CD4-positive, alpha-beta T cell treated with Interferon alpha-2 for 1 hour (primary cell): ENCODE measurements around the gene WDR20.

Source experiments
- DNase-seq, 2 donors: peaks; one replicate each; pipeline ENCODE4 v3.0.0-alpha.2; 2020 to 2022

Gene WDR20

DNA sequence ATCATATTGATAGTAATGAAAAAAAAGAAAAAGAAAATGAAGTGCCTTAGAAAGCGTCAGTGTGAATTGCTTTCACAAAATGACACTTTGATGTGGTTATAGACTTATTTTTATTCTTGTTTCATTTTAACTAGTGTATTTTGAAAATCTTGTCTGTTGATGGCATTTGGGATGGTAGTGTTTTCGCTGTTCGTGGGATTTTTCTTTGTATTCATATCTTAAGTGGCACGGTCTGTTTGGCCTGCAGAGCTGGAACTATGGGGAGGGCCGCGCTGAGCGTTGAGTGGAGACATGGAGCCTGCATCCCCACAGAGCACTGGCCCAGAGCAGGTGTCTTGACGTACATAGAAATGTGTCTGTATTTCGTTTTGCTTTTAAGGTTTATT, 61.6 kb downstream of the WDR20 start:
- DNase-seq = no peak

DNA sequence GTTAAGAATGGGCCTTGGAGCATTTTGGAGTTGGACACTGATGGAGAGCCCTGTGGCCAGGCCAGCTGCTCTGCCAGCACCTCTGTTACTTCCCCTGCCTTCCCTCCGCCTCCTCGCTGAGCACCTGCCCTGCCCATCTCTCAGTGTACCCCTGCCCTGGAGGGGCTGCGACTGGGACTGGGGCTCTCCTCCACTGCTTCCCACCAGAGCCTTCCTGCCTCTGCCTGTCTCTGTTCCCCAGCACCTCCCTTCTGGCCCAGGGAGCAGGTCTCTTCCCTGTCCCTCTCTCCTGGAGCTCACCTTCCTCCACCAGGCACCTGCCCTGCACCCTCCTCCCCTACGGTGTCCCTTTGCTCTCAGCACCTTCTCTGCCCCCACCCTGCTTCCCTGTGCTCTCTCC, 62.1 kb downstream of the WDR20 start:
- DNase-seq = no peak

DNA sequence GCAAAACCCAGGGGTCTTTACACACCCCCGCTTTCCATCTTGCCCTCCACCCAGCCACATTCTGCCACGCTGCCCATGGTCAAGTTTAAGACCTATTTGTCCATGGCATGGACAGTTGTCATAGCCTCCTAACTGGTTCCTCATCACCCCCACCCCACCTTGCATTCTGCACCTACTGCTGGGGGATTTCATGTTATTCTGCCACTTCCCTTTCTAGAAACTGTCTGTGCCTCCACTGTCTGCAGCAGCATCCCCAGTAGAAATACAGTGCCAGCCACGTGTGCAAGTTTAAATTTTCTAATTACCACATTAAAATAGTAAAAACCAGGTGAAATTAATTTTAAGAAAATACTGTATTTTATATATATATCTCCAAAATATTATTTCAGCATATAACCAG, 63.2 kb downstream of the WDR20 start:
- DNase-seq = no peak

DNA sequence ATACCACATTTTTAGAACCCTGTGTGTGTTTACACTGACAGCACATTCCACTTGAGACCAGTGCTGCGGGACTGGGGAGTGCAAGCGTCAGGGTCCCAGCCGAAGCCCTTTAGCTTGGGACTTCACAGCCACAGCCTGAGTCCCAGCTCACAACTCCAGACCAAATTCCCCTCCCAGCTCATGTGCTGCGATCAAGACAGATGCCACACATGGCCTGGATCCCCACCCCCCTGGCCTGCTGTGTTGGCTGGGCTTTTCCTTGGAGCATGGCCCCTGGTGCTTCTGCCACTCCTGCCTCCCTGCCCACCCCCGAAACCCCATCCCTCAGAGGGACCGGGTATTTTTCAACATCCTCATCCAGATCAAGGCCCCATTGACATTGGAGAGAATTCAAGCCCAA, 63.7 kb downstream of the WDR20 start:
- no peak for DNase-seq

DNA sequence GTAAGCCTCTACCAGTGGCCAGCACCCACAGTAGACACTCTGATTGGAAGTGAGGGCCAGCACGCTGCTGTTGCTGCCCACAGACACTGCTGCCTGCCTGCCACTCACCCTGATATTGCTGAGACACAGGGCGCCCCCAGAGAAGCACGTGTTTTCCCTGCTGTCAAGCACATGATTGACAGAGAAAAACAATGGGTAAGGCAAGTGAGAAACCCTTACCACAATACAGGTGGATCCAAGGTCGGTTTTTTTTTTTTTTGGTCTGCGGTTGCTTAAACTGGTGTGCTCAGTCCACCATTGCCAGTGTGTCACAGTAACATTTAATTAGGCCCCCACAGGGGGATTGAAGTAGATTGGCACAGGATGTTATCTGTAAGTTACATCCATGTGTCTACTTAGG, 65.9 kb downstream of the WDR20 start:
- DNase-seq = no peak

DNA sequence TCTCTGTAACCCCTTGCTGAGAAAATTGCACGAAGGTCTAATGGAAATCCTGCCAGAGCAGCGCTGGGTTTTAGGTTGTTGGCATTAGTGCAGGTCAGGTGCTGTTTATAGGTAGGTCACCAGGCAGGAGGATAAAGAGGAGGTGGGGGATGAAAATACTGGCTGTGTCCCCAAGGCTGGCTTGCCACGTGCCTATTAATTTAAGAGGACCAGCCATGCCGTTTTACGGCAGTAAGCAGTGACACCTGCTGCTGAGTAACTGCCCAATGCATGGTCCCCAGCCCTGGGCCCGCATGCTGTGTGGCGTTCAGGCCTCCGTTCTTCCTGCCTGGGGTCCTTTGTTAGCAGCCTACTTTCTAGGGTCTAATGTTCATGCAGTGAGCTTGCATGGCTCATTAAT, 67.2 kb downstream of the WDR20 start:
- no peak for DNase-seq

DNA sequence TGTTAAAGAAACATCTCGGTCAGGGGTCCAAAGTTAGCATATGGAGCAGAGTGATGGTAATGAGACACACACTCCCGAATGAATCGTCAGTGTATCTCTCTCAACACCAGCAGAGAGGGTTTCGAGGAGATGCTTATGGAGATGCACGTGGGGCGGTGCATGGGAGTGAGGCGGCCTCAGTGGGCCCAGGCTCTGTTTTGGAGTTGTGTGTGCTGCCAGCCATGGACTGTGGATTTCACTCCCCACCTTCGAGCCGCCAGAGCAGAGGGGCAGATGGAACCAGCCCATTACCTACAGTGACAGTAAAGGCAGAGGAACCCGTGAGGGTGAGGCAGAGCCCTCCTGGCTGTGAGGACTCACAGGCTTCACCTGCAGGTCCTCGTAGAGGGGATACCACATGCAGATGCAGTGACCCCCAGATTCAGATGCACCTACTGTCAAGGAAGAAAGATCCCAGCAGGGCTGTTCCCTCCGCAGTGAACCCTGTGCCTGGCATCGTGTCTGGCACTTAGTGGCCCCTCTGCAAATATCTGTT, 68.2 kb downstream of the WDR20 start:
- no peak for DNase-seq

DNA sequence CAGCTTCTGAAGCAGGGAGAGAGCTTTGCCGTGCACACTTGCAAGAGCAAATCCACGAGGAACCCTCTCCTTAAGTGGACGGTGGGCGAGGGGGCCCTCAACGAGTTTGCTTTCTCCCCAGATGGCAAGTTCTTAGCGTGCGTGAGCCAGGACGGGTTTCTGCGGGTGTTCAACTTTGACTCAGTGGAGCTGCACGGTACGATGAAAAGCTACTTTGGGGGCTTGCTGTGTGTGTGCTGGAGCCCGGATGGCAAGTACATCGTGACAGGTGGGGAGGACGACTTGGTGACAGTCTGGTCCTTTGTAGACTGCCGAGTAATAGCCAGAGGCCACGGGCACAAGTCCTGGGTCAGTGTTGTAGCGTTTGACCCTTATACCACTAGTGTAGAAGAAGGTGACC, 69.0 kb downstream of the WDR20 start:
- DNase-seq = no peak

DNA sequence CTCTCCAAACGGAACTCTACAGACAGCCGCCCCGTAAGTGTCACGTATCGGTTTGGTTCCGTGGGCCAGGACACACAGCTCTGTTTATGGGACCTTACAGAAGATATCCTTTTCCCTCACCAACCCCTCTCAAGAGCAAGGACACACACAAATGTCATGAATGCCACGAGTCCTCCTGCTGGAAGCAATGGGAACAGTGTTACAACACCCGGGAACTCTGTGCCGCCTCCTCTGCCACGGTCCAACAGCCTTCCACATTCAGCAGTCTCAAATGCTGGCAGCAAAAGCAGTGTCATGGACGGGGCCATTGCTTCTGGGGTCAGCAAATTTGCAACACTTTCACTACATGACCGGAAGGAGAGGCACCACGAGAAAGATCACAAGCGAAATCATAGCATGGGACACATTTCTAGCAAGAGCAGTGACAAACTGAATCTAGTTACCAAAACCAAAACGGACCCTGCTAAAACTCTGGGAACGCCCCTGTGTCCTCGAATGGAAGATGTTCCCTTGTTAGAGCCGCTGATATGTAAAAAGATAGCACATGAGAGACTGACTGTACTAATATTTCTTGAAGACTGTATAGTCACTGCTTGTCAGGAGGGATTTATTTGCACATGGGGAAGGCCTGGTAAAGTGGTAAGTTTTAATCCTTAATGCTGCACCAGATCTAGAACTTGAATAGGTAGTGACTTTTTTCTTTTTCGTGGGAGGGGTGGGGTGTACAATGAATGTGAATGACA, 69.7 kb downstream of the WDR20 start:
- DNase-seq = no peak

DNA sequence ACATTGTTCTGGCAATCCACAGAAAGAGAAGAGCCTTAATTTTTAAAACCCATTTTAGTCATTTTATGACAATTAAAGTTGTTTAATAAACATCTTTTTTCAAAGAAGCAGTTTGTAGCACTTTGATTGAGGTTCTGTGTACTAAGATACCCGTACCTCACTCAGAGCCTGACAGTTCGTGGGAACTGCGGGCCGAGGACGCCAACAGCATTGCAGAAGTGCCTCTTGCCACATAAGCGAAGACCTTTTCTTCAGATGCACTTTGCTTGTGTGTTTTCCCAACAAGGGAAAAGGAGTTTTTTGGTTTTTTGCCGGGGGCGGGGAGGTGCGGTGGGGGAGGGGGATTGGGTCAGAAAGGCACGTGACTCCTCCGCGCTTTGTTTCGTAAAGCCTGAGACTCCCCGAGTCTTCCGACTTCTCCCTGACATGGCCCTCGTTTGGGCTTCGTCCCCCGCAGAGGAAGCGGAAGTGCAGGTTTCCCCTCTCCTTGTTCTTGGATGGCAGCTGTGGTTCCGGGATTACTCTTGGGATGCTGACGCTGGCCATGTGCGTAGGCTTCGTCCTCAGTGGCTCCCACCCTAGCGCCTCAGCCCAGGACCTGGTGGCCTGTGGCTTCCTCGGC, 70.8 kb downstream of the WDR20 start:
- DNase-seq = no peak

DNA sequence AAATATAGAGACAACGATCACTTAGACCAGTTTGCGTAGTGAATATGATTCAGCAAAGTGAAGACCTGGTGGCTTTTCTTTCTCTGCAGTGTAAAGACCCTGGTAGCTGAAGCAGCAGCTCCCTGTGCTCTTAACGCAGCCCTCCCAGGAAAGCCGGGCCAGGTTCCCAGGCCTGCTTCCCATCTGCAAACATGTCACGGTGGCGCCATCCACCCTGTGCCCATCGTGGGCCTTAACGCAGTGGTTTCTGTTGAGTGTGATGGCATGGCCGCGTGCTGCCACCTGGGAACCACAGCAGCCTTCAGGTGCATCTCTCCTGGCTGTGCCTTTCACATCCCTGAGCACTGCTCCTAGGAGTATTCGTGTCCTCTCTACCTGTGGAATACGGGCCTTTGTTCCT, 71.5 kb downstream of the WDR20 start:
- DNase-seq = no peak

DNA sequence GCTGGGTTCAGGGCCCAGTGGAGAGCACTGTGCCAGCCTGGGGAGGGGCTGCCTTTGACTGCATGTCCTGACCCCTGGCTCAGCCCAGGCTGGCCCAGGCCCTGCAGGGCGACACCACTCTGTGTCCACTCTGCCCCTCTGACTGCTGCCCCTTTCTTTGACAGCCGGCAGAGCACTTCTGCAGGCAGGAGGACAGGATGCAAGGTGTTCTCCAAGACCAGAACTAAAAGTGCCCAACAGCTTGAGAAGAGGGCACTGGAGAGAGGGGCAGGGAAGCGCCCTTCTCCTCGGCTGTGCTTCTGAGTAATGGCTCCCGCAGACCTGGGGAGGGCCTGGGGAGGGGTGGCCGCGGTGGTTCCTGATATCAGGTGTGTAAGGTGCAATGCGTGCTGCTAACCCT, 72.7 kb downstream of the WDR20 start:
- DNase-seq = no peak

DNA sequence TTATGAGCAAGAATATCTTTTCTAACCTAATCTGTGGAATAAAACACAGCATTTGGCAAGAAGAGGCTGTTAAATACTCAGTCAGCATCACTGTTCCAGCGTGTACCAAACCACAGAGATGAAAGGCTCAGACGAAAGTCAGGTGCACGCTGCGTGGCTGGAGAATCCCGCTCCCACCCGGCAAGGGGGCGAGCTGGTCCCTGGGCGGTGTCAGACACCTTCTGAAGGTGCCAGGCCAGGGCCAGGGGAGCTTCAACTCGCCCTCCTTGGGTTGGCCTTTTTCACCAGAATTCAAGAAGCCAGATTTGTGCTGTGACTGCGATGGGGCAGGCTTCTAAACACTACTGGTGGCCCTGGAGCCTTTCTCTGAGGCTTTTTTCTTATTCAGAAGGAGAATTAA, 73.1 kb downstream of the WDR20 start:
- no peak for DNase-seq

DNA sequence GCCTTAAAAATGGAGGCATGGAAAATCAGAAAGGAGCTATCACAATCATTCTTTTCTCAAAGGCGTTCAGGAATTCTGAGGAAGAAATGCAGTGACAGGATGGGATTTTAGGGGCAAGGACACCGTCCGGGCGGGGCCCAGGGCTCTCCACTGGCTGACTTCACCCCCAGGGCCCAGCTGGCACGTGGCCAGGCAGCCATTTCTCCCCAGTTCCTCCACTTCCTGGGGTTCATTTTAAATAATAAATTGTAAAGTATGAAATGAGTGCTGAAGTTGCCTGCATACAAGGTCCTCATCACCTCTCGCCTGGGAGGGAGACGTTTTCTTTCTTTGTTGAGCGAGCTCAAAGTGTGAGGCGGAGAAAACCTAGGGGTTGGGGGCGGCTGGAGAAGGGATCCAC, 73.8 kb downstream of the WDR20 start:
- DNase-seq = no peak

DNA sequence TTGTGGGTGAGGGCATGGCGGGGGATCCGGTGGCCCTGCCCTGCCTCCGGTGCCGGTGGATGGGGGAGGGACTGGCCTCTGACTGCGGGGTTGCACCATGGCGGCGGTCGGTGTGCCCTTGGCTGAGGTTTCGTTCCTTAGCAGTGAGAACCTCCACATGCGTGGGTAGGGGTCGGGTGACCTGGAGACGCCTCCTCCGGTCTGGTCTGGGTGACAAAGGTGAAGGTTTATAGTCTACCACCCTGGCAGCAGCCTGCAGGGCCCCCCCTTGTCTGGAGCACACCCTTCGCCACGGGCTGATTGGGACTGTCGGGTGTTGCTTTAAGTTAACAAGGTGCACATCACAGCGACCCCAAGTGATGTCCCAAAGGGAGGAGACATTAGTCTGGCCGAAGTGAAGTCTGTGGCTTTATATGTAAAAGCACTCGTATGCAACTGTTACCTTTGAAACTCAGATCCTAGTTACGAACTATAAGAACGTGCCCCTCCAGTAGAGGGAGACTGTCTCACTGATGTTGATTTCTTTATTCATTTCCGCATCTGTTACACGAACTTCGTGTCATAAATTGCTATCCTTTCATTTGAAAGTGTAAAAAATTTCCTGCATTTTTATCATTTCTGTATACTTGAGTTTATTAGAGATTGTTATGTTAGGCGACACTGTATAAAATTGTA, 74.4 kb downstream of the WDR20 start:
- DNase-seq = no peak

DNA sequence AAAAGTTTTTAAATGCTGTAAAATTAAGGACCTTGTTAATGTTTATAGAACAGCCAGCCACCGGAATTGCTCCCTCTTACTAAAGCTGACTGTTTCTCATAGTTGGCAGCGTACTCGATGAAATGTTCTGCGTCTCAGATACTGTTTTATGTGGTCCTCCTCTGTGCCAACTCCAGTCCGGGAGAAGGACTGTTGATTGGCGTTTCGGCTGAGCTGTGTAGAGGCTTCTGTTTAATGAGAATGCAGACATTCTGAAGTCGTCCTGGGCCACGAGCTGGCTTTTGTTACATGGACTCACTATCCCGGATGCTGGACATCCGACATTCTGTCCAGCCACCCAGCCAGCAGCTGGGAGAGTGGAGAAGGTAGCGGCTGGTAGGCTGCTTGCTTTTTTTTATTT, 75.4 kb downstream of the WDR20 start:
- no peak for DNase-seq

DNA sequence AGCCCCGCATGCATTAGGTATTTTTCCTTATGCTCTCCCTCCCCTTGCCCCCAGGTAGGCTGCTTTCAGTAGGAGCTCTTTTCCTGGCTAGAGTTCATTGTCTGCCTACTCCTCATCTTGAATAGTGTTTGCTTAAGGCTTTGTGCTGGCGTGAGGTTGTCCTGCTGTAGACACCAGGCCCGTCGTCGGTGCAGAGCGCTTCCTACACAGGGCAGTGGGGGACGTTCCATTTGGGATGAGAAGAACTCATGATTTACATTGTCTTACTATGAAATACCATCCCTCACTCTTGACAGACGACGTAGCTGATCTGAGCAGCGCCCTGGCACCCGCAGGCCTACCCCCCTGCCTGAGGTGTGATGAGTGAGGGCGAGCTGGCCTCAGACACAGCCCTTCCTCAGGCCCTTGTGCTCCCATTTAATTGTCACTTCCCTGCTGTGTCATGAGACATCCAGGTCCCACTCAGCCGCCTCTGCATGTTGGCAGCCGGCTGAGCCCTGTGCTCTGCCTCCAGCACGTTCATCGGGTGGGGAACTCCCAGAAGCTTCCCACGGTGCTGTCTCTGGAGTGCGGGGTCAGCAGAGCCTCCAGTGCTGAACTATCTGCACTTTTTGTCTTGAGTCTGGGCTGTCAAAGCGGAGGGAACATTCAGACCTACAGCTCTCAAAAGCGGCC, 76.0 kb downstream of the WDR20 start:
- DNase-seq = no peak

DNA sequence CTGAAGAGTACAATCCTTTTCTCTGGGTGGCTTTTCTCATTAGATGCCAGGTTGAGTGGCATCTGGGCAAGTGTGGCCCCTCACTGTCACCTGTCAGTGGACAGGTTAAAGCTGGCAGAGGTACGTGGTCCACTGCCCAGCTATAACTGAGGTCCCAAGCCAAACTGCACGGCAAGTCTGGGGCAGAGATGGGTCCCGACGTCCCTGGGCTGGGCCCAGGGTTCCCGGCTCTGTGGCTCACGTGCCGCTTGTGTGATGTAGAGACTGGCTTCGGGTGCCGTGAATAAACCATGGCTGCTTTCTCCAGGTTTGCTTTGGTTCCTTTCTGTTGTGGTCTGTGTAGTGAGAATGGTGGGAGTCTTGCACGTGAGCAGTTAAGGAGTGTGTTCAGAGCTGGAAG, 77.7 kb downstream of the WDR20 start:
- no peak for DNase-seq

DNA sequence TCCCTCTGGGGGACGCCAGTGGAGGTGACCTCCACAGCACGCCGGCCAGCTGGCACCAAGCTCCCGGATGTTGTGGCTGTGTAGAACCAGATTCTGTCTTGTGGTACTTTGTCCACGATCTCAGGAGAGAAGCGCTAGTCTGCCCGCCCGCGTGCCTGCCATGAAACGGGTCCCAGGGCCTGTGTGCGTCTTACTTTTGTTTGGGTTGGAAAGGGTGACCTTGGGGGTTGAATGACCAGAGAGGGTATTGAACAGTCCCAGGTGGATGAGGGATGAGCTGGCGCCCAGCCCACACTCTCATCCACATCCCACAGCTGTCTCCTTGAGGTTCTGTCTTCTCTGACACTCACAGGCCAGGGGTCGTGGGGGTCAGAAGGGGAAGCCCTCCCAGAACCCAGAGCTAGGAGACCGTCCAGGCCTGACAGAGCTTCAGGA, 78.3 kb downstream of the WDR20 start:
- no peak for DNase-seq

DNA sequence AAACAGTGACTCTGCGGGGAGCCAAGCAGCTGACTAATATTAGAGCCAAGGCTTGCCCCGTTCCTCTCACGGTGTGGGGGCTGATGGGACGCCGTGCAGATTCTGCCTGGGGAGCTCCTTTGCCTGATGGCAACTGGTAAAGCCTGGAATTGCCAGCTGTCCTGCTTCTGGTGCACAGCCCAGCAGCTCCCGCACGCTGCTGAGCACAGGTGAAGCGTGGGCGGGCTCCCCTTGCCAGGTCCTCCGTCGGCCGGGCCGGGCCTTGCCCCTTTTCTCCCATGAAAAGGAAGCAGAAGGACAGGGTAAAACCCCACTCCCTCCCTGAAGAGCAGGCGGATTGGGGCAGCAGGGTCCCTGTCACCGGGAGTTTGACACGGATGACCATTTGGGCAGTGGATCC, 79.0 kb downstream of the WDR20 start:
- DNase-seq = no peak

DNA sequence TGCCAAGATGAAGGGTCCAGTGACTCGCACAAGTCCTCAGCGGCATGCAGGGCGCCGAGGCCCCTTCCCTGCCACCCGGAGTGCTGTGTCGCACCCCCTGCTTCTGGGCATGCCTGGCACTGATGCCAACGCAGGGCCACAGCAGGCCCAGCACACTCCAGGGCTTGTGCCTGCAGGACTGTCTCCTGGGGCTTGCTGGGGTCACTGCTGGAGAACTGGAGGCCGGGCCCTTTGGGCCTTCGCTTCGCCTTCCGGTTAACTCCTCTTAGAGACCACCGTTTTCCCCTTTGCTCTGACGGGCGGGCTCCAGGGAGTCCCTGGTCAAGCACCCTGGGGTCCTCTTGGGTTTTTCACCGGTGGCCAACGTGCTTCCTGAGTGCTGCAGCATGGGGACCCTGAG, 79.6 kb downstream of the WDR20 start:
- no peak for DNase-seq

DNA sequence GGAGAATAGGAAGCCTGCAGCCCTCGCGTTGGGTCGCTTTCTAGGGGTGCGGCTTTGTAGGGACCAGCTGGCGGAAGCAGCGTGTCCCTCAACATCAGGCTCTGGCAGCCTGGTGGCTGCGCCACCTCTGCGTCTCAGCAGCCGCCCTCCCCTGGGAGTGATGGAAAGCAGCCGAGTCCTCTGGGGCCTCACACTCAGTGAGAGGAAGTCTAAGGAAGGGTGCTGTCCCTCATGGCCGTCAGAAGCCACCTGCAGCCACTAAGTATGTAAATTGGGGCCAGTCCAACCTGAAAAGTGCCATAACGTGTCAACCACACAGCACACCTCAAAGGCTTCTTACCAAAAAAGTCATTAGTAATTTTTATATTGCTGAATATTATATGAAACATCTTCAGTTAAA, 80.3 kb downstream of the WDR20 start:
- DNase-seq = peak in 1 of 2 donors; percentile 24

DNA sequence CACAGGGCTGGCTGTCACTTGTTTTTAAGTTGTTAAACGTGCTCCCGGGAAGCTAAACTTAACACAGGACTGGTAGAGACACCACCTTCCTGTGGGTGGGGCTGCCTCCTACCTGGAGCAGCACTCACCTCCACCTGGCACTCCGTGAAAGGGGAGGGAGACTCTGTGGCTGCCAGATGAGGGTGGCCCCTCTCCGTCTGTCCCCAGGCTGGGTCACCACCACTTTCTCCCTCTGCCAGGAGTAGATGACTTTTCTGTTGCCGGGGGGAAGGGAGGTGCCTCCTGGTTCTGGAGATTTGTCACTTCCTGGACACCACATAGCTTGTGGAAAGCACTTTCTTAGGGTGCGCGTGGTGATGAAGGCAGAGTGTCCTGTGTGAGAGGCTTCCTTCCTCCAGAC, 81.3 kb downstream of the WDR20 start:
- DNase-seq = no peak
